LoVo (cell line): ENCODE data around the gene PRR5.
"Not testable (repeated sequence)": the region's sequence is repeated elsewhere in the genome, so short reads cannot be mapped to it uniquely, and the experiment has no call there.

Source experiments
- DNase-seq: peaks from one replicate; pipeline ENCODE4 v3.0.0-alpha.2; 2016; ENCODE audit warnings: low spot score

PRR5 gene

GRCh38 chr22:44735518-44736428, 33.8 kb downstream of the PRR5 start:
- peak; percentile 52 for DNase-seq

- no peak for DNase-seq
Measured at GRCh38 chr22:44736581-44737405, 34.8 kb downstream of the PRR5 start.

- DNase-seq = no peak
Measured at GRCh38 chr22:44737406-44738346, 35.7 kb downstream of the PRR5 start.

DNA sequence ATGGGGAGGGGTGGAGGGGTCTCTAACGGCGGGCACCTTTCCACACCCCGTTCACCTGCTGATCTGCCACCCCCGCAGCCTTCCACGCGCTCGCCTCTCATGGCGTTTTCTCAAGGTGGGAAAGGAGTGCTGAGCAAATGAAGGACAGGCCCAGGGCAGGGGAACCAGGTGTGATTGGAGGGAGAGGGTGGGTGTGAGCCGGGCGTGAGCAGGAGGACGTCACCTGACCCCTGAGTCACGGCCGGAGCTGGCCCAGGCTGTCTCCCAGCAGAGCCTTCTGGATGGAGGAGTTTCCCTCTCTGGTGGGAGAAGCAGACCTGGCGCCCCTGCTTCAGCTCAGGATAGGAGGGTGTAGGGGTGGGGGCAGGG, 36.3 kb downstream of the PRR5 start:
- DNase-seq = peak; percentile 63

GRCh38 chr22:44739024-44739423, 37.0 kb downstream of the PRR5 start:
- DNase-seq = no peak

GRCh38 chr22:44739666-44740065, 37.7 kb downstream of the PRR5 start:
- DNase-seq = peak; percentile 54

DNA sequence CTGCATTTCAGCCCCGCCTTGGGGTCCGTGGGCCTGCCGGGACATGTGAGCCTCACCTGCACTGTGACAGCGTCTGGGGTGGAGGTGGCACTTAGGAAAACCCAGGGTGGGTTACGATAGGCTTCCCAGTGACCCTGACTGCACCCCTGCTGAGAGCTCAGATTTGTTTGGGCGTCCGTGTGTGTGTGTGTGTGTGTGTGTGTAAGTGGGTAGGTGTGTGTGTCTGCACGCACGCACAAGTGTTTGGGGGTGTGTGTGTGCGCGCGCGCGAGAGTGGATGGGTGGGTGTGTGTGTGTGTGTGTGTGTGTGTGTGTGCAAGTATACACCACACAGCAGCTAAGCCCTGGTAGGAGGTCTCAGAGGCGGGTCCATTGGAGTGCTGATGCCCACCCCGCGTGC, 38.3 kb downstream of the PRR5 start:
- DNase-seq = no peak

- no peak for DNase-seq
Measured at GRCh38 chr22:44741929-44742328, 39.9 kb downstream of the PRR5 start.

- DNase-seq = no peak
Measured at GRCh38 chr22:44743247-44743646, 41.2 kb downstream of the PRR5 start.

DNA sequence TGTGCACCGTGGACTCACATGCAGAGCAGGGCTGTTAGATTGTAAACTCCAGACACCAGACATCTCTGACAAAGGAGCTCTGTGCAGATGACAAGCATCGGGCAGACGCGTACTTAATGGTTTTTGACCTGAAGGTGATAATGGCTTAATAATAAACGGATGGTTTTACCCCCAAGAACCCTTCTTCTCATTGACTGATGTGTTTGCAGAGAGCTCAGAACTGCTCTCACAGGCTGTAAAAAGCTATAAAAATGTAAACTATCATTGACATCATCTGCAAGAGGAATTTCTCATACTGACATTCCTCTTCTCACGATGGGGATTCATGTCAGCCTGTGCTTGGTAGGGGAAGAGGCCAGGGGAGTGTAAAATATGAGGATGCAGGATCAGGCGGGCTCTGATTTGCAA, 41.8 kb downstream of the PRR5 start:
- no peak for DNase-seq

DNA sequence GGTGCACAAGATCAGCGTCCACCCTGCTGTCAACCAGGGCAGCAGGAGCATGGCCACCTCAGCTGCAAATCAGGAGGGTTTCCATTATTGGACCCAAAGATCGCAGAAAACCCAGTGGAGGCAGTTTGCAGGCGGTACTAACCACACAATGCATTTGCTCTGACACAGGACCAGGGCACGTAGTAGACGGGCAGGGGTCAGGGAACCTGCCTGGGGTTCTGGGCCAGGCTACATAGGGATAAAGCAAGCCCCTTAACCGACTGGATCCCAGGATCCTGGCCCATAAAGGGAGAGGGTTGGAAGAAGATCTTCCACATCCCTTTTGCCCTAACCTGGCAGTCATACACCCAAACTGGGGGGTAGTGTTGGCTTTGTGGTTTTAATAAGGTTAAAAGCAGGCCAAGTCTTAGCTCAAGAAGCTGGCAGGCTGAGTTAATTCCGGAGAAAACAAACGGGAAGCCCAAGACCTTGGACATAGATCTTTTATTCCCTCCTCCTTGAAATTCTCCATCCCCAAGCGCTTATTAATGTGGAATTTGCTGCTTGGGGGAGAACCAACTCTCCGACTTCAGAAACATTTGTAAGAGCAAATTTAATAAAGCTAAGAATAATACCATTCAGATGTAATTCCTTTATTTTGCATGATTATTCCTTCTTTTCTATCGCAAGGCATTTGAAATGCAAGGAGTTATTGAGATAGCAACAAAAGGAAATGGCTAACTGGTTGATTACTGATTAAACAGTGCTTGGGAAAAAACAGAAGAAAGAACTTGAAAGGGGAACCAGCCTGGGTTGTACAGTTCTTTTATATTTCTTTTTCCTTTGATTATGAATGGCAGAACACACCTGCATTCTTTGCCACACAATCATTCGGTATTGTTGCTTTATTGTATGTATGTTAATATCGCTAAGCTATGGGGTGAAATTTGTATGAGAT, 44.1 kb downstream of the PRR5 start:
- no peak for DNase-seq

- not testable (repeated sequence) for DNase-seq
Measured at GRCh38 chr22:44747784-44748127, 45.8 kb downstream of the PRR5 start.

- DNase-seq = no peak
Measured at GRCh38 chr22:44748524-44748923, 46.5 kb downstream of the PRR5 start.

- DNase-seq = no peak
Measured at GRCh38 chr22:44750481-44750880, 48.5 kb downstream of the PRR5 start.

- DNase-seq = peak; percentile 57
Measured at GRCh38 chr22:44752285-44753188, 50.5 kb downstream of the PRR5 start, which contains the start of gene ARHGAP8. ARHGAP8 (plus strand) TSS chr22:44752575; CDS start chr22:44786528, 33,953 bp downstream.

DNA sequence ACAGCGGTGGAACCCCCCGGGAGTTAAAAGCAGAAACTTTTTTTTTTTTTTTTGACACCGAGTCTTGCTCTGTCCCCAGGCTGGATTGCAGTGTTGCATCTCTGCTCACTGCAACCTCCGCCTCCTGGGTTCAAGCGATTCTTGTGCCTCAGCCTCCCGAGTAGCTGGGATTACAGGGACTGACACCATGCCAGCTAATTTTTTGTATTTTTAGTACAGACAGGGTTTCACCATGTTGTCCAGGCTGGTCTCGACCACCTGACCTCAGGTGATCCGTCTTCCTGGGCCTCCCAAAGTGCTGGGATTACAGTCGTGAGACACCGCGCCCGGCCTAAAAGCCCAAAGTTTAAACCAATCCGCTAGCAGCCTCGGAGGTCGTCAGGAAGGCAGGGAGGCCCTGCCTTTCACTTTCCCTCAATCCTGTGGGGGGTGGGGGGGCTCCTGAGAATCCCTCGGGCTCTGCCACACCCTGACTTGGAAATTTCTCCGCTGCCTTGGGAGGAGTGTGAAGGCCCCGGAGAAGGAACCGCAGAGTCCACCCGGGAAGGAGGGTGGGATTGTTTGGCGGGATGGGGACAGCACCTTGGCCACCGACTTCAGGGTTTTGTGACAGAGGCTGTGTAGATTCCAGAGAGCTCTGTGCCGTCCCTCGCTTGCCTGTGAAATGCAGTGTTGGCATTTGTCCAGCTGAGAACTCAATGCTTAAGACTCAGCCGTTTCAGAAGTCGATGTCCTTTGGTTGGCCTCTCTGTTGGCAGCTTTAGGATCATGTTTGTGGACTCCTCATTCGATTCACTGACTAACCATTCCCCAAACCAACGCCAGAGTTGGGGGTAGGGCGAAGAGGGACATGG, 51.4 kb downstream of the PRR5 start:
- peak; percentile 49 for DNase-seq

GRCh38 chr22:44754998-44755397, 53.0 kb downstream of the PRR5 start:
- no peak for DNase-seq

DNA sequence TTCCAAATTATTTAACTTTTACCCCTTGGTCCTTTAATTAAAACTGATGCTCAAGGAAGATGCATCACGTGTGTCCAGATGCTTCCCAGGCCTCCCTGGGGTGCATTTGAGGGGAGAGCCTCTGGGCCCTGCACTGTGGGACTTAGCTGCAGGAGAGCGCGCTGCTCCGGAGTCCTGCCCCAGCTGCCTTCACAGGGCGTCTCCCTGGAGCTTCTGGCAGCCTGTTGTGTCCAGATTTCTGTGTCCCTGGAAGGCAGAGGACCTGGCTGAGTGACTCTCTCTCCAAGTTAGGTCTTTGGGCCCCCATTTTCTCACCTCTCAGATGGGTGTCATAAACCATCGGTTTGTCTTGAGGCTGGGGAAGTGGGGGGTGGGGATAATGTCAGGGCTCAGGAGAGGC, 53.4 kb downstream of the PRR5 start:
- DNase-seq = no peak

DNA sequence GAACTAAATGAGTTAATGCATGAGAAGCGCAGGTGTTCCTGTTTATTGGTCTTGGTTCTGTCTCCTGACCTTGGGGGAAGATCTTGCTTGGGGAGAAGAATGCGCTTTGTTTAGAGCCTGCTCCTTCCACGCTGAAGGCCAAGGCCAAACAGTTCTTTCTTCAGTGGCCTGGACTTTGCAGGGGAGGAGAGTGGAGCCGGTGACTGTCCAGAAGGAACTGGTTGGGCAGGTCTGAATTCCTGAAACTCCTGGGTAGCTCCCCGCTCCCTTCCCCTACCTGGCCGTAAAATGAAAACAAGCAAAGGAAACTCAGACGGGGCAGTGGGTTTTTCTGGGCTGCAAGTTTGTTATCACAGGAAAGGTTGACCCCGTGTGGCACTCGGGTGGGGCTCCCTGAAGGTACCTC, 54.0 kb downstream of the PRR5 start:
- peak; percentile 44 for DNase-seq
